ENCODE data around the gene ADAMTSL5. TPM values are rescaled to one million over a fixed set of nuclear protein-coding genes. Genes with fewer than 3 reads are reported as not detected.

Gene ADAMTSL5
- total and polyA plus RNA-seq, 2 of the 8 experiments (the other 6 are each of a cell fraction or from before 2014, with no cell fraction given), result 0.82 to 0.99 TPM

DNA sequence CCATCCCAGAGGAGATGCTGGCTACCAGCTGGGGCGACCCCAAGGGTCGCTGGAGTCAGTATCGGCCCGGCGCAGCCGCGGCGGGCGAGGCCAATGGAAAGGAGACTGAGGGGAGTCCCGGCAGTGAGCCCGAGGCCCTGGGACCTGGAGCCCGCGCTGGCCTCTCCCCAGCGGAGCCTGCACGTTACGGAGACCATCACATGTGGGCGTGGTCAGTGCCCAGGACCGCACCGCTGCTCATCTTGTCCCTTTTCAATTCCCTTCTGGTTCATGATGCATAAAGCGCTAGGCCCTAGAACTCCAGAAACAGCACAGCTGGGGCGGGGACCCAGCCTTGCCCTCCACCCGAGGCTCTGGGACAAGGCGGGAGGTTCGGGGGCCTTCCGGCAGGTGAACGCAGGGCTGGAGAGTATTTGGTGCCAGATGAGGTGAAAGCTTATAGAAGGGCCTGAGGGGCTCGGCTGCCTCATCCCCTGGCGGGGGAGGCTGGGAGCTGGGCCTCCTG lies 41.8 kb downstream of the ADAMTSL5 start (continued):
- TF ChIP-seq, protein P1, sequence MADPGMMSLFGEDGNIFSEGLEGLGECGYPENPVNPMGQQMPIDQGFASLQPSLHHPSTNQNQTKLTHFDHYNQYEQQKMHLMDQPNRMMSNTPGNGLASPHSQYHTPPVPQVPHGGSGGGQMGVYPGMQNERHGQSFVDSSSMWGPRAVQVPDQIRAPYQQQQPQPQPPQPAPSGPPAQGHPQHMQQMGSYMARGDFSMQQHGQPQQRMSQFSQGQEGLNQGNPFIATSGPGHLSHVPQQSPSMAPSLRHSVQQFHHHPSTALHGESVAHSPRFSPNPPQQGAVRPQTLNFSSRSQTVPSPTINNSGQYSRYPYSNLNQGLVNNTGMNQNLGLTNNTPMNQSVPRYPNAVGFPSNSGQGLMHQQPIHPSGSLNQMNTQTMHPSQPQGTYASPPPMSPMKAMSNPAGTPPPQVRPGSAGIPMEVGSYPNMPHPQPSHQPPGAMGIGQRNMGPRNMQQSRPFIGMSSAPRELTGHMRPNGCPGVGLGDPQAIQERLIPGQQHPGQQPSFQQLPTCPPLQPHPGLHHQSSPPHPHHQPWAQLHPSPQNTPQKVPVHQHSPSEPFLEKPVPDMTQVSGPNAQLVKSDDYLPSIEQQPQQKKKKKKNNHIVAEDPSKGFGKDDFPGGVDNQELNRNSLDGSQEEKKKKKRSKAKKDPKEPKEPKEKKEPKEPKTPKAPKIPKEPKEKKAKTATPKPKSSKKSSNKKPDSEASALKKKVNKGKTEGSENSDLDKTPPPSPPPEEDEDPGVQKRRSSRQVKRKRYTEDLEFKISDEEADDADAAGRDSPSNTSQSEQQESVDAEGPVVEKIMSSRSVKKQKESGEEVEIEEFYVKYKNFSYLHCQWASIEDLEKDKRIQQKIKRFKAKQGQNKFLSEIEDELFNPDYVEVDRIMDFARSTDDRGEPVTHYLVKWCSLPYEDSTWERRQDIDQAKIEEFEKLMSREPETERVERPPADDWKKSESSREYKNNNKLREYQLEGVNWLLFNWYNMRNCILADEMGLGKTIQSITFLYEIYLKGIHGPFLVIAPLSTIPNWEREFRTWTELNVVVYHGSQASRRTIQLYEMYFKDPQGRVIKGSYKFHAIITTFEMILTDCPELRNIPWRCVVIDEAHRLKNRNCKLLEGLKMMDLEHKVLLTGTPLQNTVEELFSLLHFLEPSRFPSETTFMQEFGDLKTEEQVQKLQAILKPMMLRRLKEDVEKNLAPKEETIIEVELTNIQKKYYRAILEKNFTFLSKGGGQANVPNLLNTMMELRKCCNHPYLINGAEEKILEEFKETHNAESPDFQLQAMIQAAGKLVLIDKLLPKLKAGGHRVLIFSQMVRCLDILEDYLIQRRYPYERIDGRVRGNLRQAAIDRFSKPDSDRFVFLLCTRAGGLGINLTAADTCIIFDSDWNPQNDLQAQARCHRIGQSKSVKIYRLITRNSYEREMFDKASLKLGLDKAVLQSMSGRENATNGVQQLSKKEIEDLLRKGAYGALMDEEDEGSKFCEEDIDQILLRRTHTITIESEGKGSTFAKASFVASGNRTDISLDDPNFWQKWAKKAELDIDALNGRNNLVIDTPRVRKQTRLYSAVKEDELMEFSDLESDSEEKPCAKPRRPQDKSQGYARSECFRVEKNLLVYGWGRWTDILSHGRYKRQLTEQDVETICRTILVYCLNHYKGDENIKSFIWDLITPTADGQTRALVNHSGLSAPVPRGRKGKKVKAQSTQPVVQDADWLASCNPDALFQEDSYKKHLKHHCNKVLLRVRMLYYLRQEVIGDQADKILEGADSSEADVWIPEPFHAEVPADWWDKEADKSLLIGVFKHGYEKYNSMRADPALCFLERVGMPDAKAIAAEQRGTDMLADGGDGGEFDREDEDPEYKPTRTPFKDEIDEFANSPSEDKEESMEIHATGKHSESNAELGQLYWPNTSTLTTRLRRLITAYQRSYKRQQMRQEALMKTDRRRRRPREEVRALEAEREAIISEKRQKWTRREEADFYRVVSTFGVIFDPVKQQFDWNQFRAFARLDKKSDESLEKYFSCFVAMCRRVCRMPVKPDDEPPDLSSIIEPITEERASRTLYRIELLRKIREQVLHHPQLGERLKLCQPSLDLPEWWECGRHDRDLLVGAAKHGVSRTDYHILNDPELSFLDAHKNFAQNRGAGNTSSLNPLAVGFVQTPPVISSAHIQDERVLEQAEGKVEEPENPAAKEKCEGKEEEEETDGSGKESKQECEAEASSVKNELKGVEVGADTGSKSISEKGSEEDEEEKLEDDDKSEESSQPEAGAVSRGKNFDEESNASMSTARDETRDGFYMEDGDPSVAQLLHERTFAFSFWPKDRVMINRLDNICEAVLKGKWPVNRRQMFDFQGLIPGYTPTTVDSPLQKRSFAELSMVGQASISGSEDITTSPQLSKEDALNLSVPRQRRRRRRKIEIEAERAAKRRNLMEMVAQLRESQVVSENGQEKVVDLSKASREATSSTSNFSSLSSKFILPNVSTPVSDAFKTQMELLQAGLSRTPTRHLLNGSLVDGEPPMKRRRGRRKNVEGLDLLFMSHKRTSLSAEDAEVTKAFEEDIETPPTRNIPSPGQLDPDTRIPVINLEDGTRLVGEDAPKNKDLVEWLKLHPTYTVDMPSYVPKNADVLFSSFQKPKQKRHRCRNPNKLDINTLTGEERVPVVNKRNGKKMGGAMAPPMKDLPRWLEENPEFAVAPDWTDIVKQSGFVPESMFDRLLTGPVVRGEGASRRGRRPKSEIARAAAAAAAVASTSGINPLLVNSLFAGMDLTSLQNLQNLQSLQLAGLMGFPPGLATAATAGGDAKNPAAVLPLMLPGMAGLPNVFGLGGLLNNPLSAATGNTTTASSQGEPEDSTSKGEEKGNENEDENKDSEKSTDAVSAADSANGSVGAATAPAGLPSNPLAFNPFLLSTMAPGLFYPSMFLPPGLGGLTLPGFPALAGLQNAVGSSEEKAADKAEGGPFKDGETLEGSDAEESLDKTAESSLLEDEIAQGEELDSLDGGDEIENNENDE (IDR thresholded peaks at IDR 0.05; ENCODE audit: insufficient replicate concordance, low read length), result no peak
- no peak for TF ChIP-seq KDM4A (IDR thresholded peaks at IDR 0.05; ENCODE audit: low read depth, low read length, severe bottlenecking)
- TF ChIP-seq, protein P2, sequence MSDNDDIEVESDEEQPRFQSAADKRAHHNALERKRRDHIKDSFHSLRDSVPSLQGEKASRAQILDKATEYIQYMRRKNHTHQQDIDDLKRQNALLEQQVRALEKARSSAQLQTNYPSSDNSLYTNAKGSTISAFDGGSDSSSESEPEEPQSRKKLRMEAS (IDR thresholded peaks at IDR 0.05), result no peak
- TF ChIP-seq, protein P3, sequence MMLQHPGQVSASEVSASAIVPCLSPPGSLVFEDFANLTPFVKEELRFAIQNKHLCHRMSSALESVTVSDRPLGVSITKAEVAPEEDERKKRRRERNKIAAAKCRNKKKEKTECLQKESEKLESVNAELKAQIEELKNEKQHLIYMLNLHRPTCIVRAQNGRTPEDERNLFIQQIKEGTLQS (IDR thresholded peaks at IDR 0.05; ENCODE audit: insufficient read depth, low read depth, low read length), result no peak
- no peak for TF ChIP-seq SIX5 (IDR thresholded peaks at IDR 0.05; ENCODE audit: low read depth, low read length)
- TF ChIP-seq TCF12 (IDR thresholded peaks at IDR 0.05; ENCODE audit: low read depth, low read length), result no peak
